Small intestine (tissue), 16 donors: Measurements from ENCODE around the gene LY6G5C. TPM values are rescaled to one million over a fixed set of nuclear protein-coding genes. Genes with fewer than 3 reads are reported as not detected.

ENCODE experiments used
- DNase-seq, 2 donors: peaks; one replicate each; pipeline versions ENCODE4 v3.0.0 to v3.0.0-alpha.2; 2013
- FAIRE-seq: peaks from 2 replicates; lab custom pipeline; 2012; peaks lifted over from hg19 to GRCh38; lab: Jason Lieb, UNC
- H3K27ac ChIP-seq, 3 donors: one replicate each; pipeline ENCODE4 v1.5.1; 2013; ENCODE audit warnings: low read length in 2 of 3, mild to moderate bottlenecking in 2 of 3, control low read depth in 1 of 3, inconsistent platforms in 1 of 3, low read depth in 1 of 3, moderate library complexity in 1 of 3
- H3K27me3 ChIP-seq, 3 donors: one replicate each; pipeline ENCODE4 v1.6.1; 2013; ENCODE audit warnings: low read length in 3 of 3, inconsistent platforms in 1 of 3; ENCODE audit not compliant: control insufficient read depth in 3 of 3, insufficient read depth in 3 of 3
- H3K36me3 ChIP-seq, 3 donors: one replicate each; pipeline ENCODE4 v1.6.1; 2013; ENCODE audit warnings: low read length in 3 of 3, inconsistent platforms in 1 of 3, low read depth in 1 of 3, mild to moderate bottlenecking in 1 of 3, moderate library complexity in 1 of 3; ENCODE audit not compliant: control insufficient read depth in 3 of 3, insufficient read depth in 2 of 3
- H3K4me1 ChIP-seq, 3 donors: one replicate each; pipeline ENCODE4 v1.6.1; 2013; ENCODE audit warnings: low read length in 2 of 3, inconsistent platforms in 1 of 3, low read depth in 1 of 3, mild to moderate bottlenecking in 1 of 3, moderate library complexity in 1 of 3; ENCODE audit not compliant: control insufficient read depth in 3 of 3, insufficient read depth in 2 of 3
- H3K4me3 ChIP-seq, 3 donors: one replicate each; pipeline ENCODE4 v1.5.1; 2013; ENCODE audit warnings: low read length in 3 of 3, control low read depth in 1 of 3, inconsistent platforms in 1 of 3, low read depth in 1 of 3, mild to moderate bottlenecking in 1 of 3, moderate library complexity in 1 of 3
- H3K9me3 ChIP-seq, 2 donors: one replicate each; pipeline ENCODE4 v1.6.1; 2013; ENCODE audit warnings: low read depth in 1 of 2, low read length in 1 of 2; ENCODE audit not compliant: control insufficient read depth in 2 of 2, insufficient read depth in 1 of 2
- WGBS, 3 donors: extraction: QIAGEN DNeasy Blood & Tissue Kit; methylation state at CpG; one replicate each; pipeline ENCODE4 v1.1.7; 2013; 5-methylcytosine and 5-hydroxymethylcytosine counted together
- long read RNA-seq, 10 donors: transcript quantifications; one replicate each; lab custom pipeline, GENCODE V29; 2026
- polyA plus RNA-seq, 4 donors: library from polyadenylated mRNA; stranded (reverse) in 3 of 4; unstranded in 1 of 4; fragments of 200-250 nt in 3 of 4; fragments of 120-200 nt in 1 of 4; gene quantifications; one replicate each; pipeline versions ENCODE4 v1.2.1 to v1.2.3, GENCODE V29; 2013
- donor health status: healthy with polysubstance abuse.
- donor health status: control.
- donor health status: control.
- donor health status: Bipolar disorder and iron deficiency.
- donor health status: healthy.

The LY6G5C gene
- 1 to 10 TPM; 2.6 to 3.8 (median 3.1) TPM for polyA plus RNA-seq
- long read RNA-seq, donor 1, partial matches to known transcripts: 0 of 1 reads
- long read RNA-seq, donor 1, other reads (novel, unspliced or antisense): 0 of 1 reads
- long read RNA-seq, donor 2: 0 reads
- long read RNA-seq, donor 3: 0 reads
- long read RNA-seq, donor 4: 0 reads
- long read RNA-seq, donor 5: 0 reads
- long read RNA-seq, donor 6: 0 reads
- long read RNA-seq, donor 7, partial matches to known transcripts: 0 of 1 reads
- long read RNA-seq, donor 7, other reads (novel, unspliced or antisense): 0 of 1 reads
- long read RNA-seq, donor 8: 0 reads
- long read RNA-seq, donor 9, partial matches to known transcripts: 0 of 1 reads
- long read RNA-seq, donor 9, other reads (novel, unspliced or antisense): 0 of 1 reads
- long read RNA-seq, donor 10: 0 reads

GRCh38 chr6:31680226-31681134 lies at the start of gene LY6G5C:
TSS of gene LY6G5C (minus strand) at chr6:31681067. CDS start at chr6:31680373, 694 bp downstream.
- FAIRE-seq: no peak

GRCh38 chr6:31729979-31730630 lies 49.2 kb upstream of the LY6G5C start:
- DNase-seq (peak; percentile 76 to 93), FAIRE-seq (no peak)
- peak overlapping the region; percentile 92 to 96 (median 93) for H3K27ac ChIP-seq
- WGBS, 3 donors: 1 to 2% (median 2%) methylated on average over 43 to 46 of the region's 46 CpGs
- H3K4me3 ChIP-seq: peak overlapping the region; percentile 68 to 88 (median 74)
- peaks cover 3 to 47% (median 7%) of the 10 kb centered on the region in 3 donors for H3K4me1 ChIP-seq
- H3K36me3 ChIP-seq: peaks cover 11 to 78% (median 11%) of the 10 kb centered on the region in 3 donors
- H3K27me3 ChIP-seq: no peaks in the 10 kb centered on the region
- no peaks in the 10 kb centered on the region for H3K9me3 ChIP-seq

More at GRCh38 chr6:31680226-31681134, at the start of gene LY6G5C:
- Histone ChIP-seq H3K36me3 (peaks cover 0 to 23% (median 0%) of the 10 kb centered on the region in 3 donors), H3K9me3 (no peaks in the 10 kb centered on the region), H3K4me1 (peaks cover 0 to 33% (median 4%) of the 10 kb centered on the region in 3 donors), H3K27me3 (no peaks in the 10 kb centered on the region), H3K27ac (peak within 1 kb of the TSS; percentile 52 to 88 (median 77)), H3K4me3 (peak within 1 kb of the TSS; percentile 38 to 57 (median 45))
- DNase-seq: peak; percentile 83 to 89
- WGBS, 3 donors: 13 to 17% (median 13%) methylated on average over 17 of the region's 17 CpGs

- 1% methylated on average over 29 of the region's 29 CpGs for WGBS, 3 donors
- H3K4me1 ChIP-seq: peaks cover 3 to 45% (median 7%) of the 10 kb centered on the region in 3 donors
- H3K27me3 ChIP-seq: no peaks in the 10 kb centered on the region
- peaks cover 11 to 77% (median 11%) of the 10 kb centered on the region in 3 donors for H3K36me3 ChIP-seq
- peak overlapping the region; percentile 92 to 96 (median 93) for H3K27ac ChIP-seq
- peak overlapping the region; percentile 68 to 88 (median 74) for H3K4me3 ChIP-seq
- DNase-seq (peak; percentile 93 to 95), FAIRE-seq (no peak)
- H3K9me3 ChIP-seq: no peaks in the 10 kb centered on the region
Observed at GRCh38 chr6:31729515-31729978, 48.7 kb upstream of the LY6G5C start.

- no peaks in the 10 kb centered on the region for H3K27me3 ChIP-seq
- no peaks in the 10 kb centered on the region for H3K9me3 ChIP-seq
- peaks cover 3 to 39% (median 6%) of the 10 kb centered on the region in 3 donors for H3K4me1 ChIP-seq
- H3K27ac ChIP-seq: peak within 1 kb of the TSS; percentile 92 to 96 (median 93)
- WGBS, 3 donors: 24 to 31% (median 27%) methylated on average over 35 to 36 of the region's 36 CpGs
- H3K36me3 ChIP-seq: peaks cover 11 to 76% (median 11%) of the 10 kb centered on the region in 3 donors
- no peak for FAIRE-seq
- no peak for DNase-seq
- H3K4me3 ChIP-seq: peak within 1 kb of the TSS; percentile 68 to 88 (median 74)
Observed at GRCh38 chr6:31728767-31729514, 48.1 kb upstream of the LY6G5C start, which contains the start of gene DDAH2. TSS of gene DDAH2 (minus strand) at chr6:31729299. CDS start at chr6:31729161, 138 bp downstream.

- H3K9me3 ChIP-seq: no peaks in the 10 kb centered on the region
- no peak for DNase-seq
- no peak for FAIRE-seq
- H3K36me3 ChIP-seq: peaks cover 9 to 69% (median 11%) of the 10 kb centered on the region in 3 donors
- peak overlapping the region in 1 of 3 donors; percentile 67 for H3K27ac ChIP-seq
- 79 to 90% (median 86%) methylated on average over 40 to 41 of the region's 41 CpGs for WGBS, 3 donors
- H3K4me3 ChIP-seq: peak overlapping the region in 1 of 3 donors; percentile 88
- peaks cover 3 to 35% (median 5%) of the 10 kb centered on the region in 3 donors for H3K4me1 ChIP-seq
- no peaks in the 10 kb centered on the region for H3K27me3 ChIP-seq
Observed at GRCh38 chr6:31727717-31728671, 47.1 kb upstream of the LY6G5C start.

- Histone ChIP-seq H3K4me1 (peaks cover 3 to 34% (median 5%) of the 10 kb centered on the region in 3 donors), H3K4me3 (no peak overlapping the region), H3K36me3 (peaks cover 6 to 62% (median 7%) of the 10 kb centered on the region in 3 donors), H3K27me3 (no peaks in the 10 kb centered on the region), H3K27ac (peak overlapping the region in 2 of 3 donors; percentile 64 to 72), H3K9me3 (no peaks in the 10 kb centered on the region)
- DNase-seq (peak in 1 of 2 donors; percentile 17), FAIRE-seq (no peak)
- WGBS, 3 donors: 70 to 80% (median 73%) methylated on average over 7 of the region's 7 CpGs
Observed at GRCh38 chr6:31727034-31727716, 46.3 kb upstream of the LY6G5C start.
